COLO829 (cell line): ENCODE results near the gene PSMB10.
"Not testable (repeated sequence)": the region's sequence is repeated elsewhere in the genome, so short reads cannot be mapped to it uniquely, and the experiment has no call there.

Experiments used
- DNase-seq: peaks from one replicate; pipeline ENCODE4 v3.0.0; 2012; ENCODE audit warnings: low spot score

PSMB10 gene

DNA sequence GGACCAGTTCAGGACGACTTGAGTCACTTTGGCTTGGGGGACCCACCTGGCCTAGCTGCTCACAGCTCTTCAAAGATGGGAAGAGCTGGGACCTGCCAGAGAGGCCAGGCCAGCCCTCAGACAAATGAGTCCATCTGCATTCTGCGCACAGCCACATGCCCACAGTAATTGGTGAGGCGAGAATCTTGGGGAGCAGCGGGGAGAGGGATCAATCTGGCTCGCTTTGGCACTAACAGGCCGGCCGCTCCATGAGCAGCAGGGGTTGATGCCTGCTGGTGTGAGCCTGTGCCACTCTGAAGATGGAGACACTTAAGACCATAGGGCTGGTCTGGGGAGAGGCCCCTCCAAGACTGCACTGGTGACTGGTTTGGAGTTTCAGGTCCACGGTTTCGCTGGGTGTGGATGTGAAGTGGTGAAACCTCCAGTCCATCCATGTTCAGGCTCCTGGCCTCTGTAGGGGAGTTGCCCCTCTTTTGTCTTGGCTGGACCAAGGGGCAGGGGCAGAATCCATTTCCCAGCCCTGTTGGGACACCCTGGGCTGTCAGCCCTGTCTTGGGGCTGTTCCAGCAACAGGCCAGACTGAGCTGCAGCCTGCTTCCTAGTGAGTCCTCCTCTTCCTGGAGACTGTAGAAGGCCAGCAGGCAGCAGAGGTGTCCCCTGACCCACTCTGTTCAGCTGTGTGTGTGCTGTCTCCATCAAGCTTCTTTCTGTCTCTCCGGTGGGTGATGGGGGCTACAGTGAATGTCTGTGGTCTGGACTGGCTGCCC lies 12.3 kb downstream of the PSMB10 start:
- no peak for DNase-seq

GRCh38 chr16:67923414-67924116 lies 13.1 kb downstream of the PSMB10 start:
- DNase-seq: no peak

GRCh38 chr16:67922740-67923139 lies 13.9 kb downstream of the PSMB10 start:
- DNase-seq: no peak

- DNase-seq: no peak
Observed at GRCh38 chr16:67922221-67922620, 14.4 kb downstream of the PSMB10 start.

GRCh38 chr16:67919622-67920221 lies 16.9 kb downstream of the PSMB10 start:
- DNase-seq: no peak

DNA sequence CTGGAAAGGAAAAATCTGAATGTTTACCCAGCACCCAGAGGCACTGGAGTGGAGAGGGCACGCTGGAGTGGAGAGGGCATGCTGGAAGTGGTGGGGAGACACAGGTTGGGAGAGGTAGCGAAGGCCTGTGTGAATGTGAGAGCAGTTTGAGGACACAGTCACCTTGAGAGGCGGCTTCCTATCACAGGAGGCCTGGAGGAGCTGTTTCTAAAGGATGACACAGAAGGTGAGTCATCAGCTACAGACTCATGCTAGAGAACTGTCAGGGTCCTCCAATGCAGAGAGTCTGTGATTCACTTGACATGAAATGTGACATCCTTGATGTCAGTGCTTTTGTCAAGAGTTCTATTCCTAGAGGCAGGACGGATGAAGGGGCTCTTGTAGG lies 18.8 kb downstream of the PSMB10 start:
- no peak for DNase-seq

DNA sequence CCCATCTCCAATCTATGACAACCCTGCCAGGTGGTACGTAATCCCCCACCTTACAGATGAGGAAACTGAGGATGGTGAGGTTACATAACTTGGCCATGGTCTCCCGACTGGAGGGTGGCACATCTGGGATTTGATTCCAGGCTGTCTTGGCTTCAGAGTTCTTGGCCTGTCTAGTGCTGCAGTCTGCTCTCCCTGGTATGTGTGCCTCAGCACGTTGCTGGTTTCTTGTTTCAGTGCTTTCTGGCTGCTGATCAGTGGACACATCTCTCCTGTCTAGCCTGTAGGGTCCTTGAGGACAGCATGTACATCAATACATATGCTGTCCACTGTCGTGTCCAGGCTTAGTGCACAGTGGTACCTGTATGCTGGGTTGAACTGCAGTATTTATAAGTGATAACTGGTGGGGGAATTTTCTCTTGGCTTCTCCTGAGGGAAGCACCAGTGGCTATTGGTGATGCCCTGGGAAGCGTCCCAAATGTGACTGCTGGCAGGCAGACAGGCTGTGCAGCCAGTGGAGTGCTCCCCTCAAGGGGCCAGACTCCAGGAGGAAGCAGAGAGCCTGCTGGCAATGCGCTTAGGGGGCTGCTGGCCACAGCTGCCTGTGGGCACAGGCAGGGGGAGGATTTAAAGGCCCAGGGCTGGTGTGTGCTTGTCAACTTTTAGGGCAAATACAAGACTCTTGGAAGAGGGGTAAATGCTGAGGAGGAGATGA lies 19.4 kb downstream of the PSMB10 start:
- DNase-seq: no peak

DNA sequence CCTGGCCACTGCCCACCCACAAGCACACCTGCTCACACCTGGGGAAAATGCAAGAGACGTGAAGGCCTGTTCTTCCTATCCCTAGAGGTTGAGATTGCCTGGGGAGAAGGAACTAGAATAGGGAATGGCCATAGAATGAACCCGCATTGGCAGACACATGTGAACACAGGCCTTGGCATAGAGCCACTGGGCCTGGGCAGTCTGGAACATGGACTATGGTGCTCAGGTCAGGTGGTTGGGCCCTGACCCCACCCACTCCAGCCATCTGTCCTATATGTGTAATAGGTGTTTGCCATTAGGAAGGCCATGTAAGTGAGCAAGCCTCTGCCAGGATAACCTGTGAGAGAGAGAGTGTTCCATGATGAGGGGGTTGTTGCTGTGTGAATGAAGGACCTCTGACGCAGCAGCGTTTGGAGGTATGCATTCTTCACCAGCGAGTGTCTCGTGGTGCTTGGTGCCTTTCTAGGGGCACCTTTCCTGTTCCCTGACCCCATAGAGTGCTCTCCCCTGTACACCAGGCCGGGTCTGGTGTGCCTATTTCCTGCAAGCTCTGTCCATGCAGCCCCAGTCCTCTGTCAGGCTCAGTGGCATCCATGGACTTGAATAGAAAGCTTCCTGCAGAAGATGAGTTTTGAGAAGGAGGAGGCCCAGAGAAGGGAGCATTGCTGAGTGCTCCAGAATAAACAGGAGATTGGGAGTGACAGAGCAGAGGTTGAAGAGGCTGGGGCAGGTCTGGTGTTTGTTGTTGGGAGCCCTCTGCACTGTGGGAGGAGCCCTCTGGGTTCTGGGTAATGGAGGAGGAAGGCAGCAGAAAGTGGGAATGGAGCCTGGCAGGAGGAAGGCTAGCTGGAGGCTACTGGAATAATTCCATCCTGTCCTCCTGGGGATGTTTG lies 20.6 kb downstream of the PSMB10 start:
- DNase-seq: no peak

DNA sequence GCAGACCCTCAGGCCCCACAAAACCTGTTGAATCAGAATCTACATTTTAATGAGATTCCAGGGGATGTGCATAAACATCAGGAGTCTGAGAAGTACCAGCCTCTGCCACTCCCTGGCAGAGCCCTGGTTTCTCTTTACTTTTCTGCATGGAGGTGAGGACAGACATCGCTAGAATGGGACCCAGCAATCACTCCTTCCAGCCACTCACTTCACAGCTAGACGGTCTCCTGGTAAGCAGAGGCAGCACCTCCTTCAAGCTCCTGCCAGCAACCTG lies 21.2 kb downstream of the PSMB10 start:
- not testable (repeated sequence) for DNase-seq

GRCh38 chr16:67914758-67915495 lies 21.7 kb downstream of the PSMB10 start:
- no peak for DNase-seq

- DNase-seq: no peak
Observed at GRCh38 chr16:67910158-67910557, 26.5 kb downstream of the PSMB10 start.

DNA sequence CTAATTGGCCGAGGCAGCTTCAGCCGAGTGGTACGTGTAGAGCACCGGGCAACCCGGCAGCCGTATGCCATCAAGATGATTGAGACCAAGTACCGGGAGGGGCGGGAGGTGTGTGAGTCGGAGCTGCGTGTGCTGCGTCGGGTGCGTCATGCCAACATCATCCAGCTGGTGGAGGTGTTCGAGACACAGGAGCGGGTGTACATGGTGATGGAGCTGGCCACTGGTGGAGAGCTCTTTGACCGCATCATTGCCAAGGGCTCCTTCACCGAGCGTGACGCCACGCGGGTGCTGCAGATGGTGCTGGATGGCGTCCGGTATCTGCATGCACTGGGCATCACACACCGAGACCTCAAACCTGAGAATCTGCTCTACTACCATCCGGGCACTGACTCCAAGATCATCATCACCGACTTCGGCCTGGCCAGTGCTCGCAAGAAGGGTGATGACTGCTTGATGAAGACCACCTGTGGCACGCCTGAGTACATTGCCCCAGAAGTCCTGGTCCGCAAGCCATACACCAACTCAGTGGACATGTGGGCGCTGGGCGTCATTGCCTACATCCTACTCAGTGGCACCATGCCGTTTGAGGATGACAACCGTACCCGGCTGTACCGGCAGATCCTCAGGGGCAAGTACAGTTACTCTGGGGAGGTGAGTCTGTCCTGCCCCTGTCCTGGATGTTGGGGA lies 27.5 kb downstream of the PSMB10 start:
- DNase-seq: no peak

DNA sequence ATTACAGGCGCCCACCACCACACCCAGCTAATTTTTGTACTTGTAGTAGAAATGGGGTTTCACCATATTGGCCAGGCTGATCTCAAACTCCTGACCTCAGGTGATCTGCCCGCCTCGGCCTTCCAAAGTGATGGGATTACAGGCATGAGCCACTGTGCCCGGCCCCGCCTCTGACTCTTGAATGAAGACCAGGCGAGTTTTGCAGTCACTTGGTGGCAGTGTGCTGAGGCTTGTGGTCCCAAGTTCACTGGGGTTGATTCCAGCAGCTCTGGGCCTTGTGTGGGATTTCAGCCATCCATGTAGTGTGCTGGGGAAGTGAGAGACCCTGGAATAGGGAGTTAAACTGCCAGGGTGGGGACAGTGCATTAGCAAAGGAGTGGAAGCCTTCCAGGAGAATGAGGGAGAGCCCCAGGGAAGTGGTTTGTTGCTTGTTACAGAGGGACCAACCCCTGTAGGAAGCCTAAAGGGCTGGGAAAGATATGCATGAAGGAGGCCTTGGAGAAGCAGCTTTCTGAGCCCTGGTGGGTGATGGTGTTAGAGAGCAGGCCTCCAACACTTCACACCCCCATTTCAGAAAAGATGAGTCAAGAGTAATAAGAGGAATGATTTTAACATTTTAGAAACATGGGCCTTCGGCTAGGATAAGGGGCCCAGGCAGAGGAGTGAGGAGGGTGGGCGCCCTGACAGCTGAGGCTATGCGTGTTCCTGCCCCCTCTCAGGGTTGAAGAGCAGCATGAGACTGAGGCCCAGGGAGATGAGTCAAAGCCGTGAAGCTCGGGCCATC lies 29.1 kb downstream of the PSMB10 start:
- DNase-seq: no peak

DNA sequence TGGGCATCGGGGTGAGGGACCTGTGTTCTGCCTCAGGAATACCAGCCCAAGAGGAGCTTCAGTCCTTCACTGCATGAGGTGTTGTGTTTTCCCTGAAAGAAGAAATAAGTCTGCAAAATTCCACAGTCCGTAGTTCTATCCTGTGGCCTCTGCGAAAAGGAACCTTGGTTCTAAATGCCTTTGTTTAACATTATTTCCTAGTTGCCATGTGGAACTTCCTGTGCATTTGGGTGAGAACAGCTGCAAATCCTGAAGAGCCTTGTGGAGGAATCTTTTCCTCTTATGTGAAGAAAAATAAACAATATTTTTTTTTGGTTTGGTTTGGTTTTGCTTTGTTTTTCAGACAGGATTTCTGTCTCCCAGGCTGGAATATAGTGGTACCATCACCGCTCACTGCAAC lies 33.8 kb downstream of the PSMB10 start:
- DNase-seq: no peak

DNA sequence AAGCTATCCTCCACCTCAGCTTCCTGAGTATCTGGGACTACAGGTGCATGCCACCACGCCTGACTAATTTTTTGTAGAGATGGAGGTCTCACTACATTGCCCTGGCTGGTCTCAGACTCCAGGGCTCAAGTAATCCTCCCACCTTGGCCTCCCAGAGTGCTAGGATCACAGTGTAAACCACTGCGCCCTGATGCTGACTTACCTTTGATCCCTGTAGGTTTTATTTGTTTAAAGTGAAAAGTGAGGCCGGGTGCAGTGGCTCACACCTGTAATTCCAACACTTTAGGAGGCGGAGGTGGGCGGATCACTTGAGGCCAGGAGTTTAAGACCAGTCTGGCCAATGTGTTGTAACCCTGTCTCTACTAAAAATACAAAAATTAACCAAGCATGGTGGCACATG lies 34.9 kb downstream of the PSMB10 start:
- DNase-seq: no peak

DNA sequence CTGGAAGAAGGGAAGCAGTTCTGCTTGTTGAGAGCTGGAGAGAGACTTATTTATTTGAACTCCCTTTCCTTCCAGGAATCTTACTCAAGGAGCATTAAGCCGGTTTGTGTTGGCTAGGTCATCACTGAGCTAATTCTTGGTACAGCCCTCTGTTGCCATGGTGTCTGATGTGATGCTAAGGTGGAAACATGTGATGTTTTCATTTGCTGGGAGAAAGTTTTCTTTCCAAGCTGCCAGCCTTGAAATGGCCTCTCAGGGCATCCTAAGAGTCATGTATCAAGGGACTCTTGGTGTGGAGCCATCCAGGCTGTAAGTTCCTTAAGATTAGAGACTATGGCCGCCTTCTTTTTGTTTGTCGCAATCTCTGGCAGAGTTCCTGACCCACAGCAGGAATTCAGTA lies 39.4 kb downstream of the PSMB10 start:
- DNase-seq: no peak

DNA sequence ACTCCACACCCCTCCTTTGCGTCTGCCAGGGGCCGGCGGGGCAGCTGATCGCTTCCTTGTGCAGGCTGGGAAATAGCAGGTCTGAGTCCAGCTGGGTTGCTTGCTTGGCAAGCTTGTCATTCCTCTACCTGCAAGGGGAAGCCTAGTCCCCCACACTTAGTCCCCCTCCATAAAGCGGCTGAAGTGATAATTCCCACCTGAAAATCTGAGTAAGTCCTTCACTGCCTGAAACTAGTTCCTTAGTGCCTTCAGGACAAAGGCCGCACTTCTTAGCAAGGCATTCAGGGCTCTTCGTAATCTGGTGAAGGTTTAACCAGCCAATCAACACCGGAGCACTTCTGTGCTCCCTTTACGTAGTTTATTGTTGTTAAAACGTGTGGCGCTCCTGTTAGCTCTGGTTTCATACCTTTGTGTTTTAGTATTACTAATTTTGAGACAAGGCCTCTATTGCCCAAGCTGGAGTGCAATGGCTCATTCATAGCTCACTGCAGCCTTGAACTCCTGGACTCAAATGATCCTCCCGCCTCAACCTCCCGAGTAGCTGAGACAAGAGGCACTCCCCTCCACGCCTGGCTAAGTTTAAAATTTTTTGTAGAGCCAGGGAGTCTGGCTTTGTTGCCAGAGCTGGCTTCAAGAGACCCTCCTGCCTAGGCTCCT lies 42.8 kb downstream of the PSMB10 start:
- DNase-seq: no peak

- DNase-seq: peak; percentile 99
Observed at GRCh38 chr16:67892899-67893742, 43.5 kb downstream of the PSMB10 start, which contains the start of gene PSKH1. PSKH1 (plus strand) TSS chr16:67893254; CDS start chr16:67908750, 15,496 bp downstream.
